Measurements from ENCODE around the gene ID1.

The ID1 gene
- total RNA-seq: 0.42 to 46.6 reads per million in 2 donors

GRCh38 chr20:31605031-31605901 lies at the start of gene ID1:
TSS of gene ID1 (plus strand) at chr20:31605289. CDS start at chr20:31605388, 99 bp downstream.
- DNase-seq: peak; percentile 84

- DNase-seq: no peak
Observed at GRCh38 chr20:31559704-31560093, 45.4 kb upstream of the ID1 start.

DNA sequence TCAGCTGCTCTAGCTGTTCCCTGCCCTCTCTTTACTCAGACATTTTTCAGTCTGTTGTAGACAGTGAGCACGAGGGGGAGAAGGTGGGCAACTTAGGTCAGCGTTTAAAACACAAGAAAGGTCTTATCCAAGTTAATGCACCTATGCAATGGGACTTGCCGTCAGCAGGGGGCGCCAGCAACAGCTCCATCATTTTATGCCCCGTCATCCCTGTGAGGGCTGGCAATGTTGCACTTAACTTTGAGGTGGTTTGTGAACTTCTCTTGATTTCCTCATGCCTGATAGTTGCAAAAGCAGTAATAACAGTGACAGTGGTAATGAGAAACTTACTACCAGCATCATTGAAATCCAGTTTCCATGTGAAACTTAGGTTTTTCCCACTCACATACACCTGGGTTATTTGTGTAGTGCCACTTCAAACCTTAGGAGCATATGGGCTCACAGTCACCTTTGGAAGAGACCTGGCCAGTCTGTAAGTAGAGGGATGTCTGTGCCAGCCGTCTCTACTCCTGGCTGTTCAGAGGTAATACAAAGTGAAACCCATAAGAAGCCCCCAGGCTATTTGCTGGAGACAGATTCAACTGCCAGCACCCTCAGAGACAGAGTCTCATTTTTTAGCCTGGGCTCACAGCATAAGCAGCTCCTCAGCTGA lies 44.9 kb upstream of the ID1 start:
- DNase-seq: peak; percentile 73

DNA sequence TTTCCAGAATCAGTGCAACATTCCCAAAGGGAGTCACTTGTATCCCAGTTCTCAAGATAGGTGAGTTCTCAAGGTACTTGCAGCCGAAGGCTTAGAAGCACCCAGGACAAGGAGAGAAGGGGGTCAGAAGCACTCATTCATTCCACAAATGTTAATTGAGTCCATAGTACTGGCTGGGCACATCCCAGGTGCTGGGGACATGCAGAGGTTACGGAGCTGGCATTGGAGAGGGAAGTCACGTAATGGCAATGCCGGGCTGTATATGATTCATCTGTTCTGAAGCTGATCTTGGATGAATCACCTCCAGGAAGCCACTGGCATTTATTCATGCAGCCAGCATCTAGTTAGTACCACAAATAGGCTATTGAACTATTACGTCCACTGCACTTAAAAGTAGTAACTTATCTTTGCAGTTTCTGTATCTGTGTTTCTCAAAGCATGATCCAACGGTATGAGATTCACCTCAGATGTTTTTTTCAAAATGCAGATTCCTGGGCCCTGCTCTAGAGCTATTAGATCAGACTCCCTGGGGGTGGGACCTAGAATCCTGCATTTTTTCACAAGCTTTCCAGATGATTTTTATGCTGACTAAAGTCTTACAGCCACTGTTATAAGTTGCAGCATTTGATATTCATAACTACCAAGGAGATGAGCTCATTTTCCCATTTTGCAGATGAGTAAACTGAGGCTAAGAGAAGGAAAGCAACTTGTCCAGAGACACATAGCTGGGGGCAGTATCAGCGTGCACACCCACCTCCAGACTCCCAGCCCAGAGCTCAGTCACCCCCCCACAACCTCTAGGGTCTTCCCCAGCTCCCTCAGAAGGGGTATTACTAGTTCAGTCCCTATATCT lies 44.1 kb upstream of the ID1 start:
- no peak for DNase-seq

DNA sequence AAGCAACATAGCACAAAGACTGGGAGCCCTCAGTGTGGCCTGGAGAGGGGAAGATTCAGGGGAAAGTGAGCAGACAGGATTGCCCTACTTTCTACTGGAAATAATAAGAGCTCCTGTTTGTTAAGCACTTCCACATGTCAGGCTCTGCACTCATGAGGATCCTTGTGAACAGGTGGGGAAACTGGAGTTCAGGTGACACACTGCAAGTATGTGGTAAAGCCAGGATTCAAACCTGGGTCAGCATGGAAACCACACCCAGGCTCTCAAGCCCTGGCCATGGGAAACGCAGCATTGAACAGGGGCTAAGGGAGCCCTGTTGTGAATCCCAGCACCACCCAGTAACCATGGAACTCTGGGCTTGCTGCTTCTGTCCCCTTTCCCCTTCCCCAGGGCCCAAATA lies 42.8 kb upstream of the ID1 start:
- no peak for DNase-seq

GRCh38 chr20:31564284-31564683 lies 40.8 kb upstream of the ID1 start:
- DNase-seq: no peak

- no peak for DNase-seq
Observed at GRCh38 chr20:31565699-31566318, 39.3 kb upstream of the ID1 start.

DNA sequence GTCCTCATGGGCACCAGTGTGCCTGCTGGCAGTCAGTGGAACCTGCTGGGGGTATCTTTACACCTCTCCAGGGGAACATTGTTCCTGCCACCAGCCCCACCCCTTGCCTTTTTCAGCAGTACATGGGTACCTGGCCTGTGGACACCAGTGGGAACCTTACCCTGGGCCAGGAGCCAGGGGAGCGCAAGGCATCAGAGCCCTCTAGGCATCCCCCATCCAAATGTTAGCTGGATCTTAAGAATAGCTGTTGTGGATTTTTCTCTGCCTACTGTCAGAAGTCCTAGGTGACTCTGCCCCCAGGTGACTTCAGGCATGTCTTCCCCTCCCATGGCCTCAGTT lies 38.8 kb upstream of the ID1 start:
- no peak for DNase-seq

DNA sequence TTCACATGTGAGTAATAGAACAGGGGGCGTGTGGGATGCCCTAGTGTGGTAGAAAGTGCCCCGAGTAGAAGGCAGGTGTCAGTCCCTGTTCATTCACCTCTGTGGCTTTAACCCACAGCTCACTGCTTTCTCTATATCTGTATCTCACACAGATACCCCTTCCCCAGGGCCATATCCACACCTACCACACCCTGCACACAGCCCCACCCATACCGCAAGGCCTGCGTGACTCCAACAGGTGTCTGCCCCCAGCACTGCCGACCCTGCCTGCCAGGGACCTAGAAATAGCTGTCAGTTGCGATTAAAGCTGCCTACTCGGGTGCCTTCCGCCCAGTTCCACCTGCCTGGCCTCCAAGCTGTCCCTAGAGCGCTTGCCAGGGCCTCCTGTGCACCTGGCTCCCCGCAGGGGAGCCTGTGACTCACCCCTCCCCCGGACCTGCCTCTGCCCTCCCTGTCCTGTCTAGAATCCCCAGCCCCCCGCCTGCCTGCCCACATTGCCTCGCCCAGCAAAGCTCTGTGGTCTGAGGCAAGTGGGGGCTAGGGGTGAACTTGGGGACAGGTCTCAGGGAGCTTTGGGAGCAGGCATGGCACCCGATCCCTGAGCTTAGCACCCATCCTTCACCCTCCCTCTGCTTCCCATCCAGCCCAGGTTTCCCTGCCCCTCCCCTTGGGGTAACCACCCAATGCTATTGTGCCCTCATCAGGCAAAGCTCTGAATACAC lies 38.3 kb upstream of the ID1 start:
- DNase-seq: no peak

DNA sequence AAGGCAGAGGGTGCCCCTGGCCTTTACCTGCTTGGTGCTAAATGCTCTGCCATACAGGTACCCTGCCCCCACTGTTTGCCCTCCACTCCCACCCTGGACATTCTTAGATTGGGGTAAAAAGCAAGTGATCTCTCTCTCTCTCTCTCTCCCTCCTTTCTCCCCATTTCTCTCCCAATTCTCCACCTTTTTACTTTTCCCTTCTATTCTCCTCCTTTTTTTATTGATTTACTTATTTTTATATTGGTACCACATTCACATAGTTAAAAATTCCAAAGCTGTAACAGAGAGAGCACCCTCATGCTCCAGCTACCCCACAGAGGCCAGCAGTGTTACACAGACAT lies 37.7 kb upstream of the ID1 start:
- DNase-seq: no peak

DNA sequence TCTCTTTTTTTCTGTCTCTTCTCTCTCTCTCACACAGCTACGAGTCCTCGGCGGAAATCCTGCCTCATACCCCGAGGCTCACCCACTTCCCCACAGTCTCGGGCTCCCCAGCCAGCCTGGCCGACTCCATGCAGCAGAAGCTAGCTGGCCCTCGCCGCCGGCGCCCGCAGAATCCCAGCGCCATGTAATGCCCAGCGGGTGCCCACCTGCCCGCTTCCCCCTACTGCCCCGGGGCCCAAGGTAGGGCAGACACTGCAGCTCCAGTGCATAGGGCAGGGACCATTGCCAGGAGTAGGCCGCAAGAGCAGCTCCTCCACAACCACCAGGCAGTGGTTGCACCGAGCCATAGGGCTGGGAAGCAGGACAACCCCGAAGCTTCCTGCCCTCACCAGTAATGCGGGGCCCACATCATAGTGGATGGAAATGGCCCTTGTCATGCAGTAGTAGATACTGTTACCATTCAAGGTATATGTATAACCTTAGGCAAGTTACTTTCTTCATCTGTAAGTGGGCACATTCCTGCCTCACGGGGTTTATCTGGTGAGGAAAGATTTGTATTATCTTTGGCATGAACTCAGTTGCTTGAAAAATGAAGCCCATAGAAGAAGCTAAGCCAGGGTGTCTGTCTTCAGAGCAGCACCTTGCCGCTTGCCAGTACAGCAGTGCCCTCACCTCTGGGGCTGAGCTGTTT lies 36.9 kb upstream of the ID1 start:
- DNase-seq: no peak

DNA sequence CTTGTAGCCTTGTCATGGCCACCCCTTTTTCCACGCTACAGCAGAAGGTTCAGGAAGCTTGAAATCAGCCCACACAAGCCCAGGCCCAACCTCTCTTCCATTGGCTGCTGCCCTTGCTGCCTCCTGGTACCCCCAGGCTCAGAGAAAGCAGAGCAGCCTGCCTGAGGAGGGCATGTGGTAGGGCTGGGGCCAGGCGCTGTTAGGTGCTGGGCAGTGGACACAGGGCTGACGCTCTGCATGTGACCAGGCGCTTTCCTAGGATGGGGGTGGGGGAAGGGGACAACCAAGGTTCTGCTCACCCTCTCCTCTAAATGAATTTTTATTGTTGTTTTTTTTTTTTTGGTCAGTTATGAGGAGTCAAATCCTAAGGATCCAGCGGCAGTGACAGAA lies 36.3 kb upstream of the ID1 start:
- no peak for DNase-seq

- peak; percentile 63 for DNase-seq
Observed at GRCh38 chr20:31569163-31570020, 35.7 kb upstream of the ID1 start.

DNA sequence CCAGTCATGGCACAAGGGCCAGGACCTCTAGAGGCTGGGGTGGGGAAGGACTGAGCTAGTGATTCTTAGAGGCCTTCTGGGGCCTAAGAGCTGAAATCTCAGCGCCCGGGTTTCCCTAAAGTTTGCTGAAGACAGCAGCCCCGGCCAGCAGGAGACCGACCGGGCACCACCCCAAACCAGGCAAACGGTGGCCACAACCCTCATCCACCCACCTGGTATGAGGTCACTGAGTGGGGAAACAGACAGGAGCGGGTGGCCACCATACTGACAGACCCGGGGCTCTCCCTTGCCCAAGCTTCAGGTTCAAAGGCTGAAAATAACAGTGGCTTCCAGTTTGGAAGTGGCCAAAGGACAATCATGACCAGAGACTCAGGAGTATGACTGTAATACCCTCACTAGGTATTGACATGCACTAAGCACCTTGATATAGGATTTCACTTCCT lies 35.0 kb upstream of the ID1 start:
- DNase-seq: no peak

DNA sequence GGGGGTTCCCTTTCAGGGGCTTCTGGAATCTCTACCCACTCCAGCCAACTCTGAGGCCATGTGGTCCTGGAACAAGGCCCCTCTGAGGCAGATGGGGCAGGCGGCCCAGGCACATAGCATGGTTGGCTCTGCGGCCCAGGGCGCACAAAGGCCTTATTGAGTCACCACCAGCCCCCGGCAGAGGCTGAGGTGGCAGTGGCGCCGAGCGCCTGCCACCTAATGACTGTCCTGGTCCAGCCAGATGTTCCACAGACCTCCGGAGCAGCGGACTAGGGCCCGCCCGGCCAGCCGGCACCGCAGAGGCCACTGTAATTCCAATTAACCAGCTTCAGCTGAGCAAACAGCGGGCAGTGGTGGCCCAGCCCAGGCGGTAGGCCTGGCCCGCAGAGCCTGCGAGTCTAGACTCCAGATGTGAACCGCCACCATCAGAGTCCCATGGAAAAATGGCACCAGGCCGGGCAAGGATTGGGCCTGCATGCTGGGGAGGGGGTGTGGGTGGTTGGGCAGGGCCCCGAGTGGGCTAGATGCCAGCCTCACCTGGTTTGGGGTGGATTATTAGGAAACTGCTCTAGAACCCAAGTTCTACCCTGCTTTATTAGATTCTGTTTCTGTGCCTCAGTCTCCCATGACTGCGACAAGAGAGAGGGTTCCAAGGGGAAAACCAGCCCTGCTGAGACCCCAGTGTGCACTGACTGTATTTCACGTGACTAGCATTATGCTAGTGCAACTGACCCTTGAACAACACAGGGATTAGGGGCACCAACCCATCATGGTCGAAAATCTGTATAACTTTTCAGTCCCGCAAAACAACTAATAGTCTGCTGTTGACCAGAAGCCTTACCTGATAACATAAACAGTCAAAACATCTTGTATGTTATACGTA lies 34.1 kb upstream of the ID1 start:
- DNase-seq: no peak

GRCh38 chr20:31572042-31572700 lies 32.9 kb upstream of the ID1 start:
- DNase-seq: no peak

DNA sequence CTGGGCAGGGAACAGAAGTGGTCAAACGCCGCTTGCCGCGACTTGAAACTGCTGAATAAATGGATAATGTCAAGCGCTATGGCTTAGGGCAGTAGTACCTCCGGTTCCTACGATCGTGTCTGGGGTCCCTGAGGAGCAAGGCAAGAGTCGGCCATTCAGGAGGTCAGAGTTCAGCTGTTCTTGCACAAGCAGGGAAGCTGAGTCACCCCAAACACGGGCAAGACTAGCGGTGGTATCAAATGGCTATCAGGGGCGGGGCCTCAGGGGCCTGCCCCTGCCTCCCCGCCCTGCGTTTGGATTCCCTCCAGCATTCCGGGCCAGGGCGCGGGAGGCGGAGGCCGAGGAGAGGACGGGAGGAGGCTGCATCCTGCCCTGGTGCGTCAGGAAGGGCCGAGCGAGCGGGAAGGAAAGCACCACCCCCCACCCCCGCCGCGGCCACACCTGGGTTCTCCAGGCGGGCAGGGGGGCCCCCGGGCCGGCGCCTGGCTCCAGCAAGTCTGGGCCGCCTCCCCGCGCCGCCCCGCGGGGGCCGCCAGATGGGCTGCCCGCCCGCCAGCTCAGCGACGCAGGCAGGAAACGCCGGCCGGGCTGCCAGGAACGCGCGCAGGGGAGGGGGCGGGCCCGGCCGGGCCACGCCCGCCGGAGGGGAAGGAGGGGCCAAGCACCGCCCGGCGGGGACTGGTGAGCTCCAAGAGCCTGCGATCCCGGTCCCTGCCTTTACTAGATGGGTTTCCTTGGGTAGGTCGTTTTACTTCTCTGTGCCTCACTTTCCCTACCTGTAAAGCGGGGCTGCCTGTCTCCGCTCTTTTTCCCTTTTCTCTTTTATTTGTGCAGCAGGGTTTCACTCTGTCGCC lies 32.2 kb upstream of the ID1 start:
- peak; percentile 84 for DNase-seq
